Activated T-helper 1 cell treated with Interleukin-2 at 50 U/mL for 16 hours (primary cell): ENCODE results near the gene SPOCK1.

Source experiments
- DNase-seq: peaks from one replicate; pipeline ENCODE4 v3.0.0-alpha.2; 2020; ENCODE audit warnings: low read depth

SPOCK1 gene

GRCh38 chr5:137328991-137329390 is 170.1 kb downstream of the SPOCK1 start:
- DNase-seq: no peak

- DNase-seq: no peak
These were observed 170.7 kb downstream of the SPOCK1 start for GRCh38 chr5:137328463-137328862.

GRCh38 chr5:137325721-137326120 is 173.4 kb downstream of the SPOCK1 start:
- DNase-seq: no peak

DNA sequence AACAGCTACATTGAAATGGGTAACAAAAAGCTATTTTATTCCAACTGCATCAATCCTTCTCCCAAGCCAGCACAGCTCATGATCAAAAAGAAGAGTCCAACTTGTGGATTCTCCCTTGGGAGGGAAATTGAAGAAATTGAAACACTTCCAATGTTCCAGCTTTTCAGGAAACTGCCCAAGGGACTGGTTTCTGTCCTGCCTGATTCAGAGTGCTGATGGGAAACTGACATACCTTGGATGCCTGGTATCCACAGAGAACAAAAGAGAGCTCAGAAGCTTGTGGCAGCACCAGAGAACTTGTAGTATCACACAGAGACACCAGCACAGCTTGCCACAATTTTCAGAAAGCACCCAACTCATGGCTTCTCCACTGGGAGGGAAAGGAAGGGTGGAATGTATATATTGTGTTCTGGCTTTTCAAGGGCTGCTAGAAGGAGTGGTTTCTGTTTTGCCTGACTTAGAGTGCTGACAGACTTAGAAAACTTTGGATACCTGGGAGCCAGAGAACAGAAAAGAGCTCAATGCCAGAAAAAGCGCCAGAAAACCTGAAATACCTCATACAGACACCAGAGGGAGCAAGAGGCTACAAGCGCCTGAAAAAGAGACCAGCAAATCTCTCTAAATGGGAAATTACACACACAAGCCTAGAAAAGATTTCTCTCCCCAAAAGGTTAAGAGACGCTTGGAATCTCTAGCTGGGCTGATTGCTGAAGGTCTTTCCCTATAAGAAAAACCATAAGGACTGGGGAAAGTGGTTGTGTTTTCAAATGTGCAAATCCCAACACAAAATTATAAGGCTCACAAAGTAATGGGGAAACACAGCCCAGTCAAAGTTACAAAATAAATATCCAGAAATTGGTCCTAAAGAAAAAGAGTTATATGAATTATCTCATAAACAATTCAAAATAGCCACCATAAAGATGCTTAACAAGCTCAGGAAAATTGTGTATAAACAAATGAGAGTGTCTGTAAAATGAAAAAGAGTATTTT is 178.8 kb downstream of the SPOCK1 start:
- DNase-seq: no peak

- no peak for DNase-seq
These were observed 181.1 kb downstream of the SPOCK1 start for GRCh38 chr5:137318027-137318426.

DNA sequence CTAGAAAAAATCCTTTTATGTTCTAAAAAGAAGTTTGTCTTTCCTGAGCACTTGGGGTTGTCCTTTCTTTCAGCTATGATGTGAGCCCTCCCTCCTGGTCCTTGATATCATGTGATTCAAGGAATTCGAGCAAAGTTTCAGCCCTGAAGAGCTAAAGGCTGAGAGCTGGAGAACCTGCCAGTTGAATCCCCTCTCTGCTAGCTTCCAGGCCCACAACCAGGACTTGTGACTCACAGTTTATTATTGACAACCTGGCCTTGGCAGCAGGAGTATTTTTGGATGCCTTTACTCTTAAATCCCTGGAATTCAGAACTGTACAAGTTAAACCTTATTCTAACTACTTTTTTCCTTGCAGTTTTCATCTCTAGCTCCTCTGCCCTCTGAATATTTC is 182.8 kb downstream of the SPOCK1 start:
- DNase-seq: no peak

DNA sequence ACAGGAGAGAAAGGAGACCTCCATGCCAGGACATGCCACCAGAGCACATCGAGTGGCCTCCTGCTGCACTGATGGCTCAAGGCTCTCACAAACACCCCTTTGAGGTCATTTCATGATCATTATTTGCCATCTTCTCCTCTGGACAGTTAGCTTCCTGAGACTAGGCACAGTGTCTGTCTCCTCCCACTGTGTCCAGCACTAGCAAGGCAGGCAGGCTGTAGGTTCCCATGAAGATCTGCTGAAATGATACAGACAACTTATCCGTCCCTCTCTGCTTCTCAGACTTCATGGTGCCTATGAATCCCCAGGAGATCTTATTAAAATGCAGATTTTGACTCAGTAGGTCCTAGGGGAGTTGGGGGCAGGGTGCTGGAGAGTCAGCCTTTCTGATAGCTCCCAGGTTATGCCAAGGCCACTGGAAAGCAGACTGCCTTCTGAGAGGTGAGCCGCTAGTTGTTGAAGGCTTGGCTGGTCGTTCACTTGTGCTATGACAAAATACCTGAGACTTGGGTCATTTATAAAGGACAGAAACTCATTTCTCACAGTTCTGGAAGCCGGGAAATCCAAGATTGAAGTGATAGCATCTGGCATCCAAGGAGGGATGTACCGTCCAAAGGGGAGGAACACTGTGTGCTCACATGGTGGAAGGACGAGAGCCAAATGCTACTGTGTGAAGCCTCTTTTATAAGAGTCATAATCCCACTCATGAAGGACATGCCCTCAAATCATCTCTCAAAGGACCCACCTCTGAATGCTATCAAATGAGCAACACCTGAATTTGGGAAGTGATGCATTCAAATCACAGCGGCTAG is 183.4 kb downstream of the SPOCK1 start:
- DNase-seq: no peak

- DNase-seq: no peak
These were observed 184.0 kb downstream of the SPOCK1 start for GRCh38 chr5:137315109-137315508.

- no peak for DNase-seq
These were observed 185.5 kb downstream of the SPOCK1 start for GRCh38 chr5:137313526-137314175.

- no peak for DNase-seq
These were observed 187.1 kb downstream of the SPOCK1 start for GRCh38 chr5:137312011-137312410.

- DNase-seq: no peak
These were observed 188.9 kb downstream of the SPOCK1 start for GRCh38 chr5:137310051-137310730.

DNA sequence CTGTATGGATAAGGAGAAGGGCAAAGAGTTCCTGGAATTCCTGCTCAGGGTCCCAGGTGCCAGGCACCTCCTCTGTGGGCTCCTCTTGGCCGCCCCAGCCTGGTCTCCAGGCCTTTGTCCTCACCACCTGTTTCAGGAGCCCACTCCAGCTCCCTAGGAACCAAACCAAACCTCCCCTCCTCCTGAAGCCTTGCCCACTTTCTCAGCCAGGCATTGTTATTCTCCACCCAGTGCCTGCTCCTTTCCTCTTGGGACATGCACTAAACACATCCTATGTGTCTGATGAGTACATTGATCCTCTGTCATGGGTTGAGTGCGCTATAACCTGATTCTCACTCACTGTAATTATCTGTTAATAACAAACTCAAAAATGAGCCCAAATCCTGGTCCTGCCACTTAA is 189.8 kb downstream of the SPOCK1 start:
- no peak for DNase-seq

DNA sequence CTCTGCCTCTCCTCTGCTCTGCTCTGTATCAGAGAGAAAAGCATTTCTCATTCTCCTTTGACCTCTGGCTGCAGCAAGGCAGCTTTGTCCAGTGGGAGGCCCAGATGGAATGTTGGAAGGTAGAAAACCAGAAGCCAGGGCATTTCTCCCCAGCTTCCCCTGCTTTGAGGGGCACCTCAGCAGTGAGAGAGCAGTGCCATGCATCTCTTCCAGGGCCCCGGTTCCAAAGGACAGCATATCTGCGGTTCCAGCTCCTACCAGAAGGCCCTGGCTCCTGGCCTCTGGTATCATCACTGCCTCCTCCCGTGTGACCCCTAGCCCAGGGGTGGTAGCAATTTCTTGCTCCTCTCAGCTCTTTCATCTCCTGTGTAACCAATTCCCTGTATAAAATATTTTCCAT is 190.8 kb downstream of the SPOCK1 start:
- DNase-seq: no peak

DNA sequence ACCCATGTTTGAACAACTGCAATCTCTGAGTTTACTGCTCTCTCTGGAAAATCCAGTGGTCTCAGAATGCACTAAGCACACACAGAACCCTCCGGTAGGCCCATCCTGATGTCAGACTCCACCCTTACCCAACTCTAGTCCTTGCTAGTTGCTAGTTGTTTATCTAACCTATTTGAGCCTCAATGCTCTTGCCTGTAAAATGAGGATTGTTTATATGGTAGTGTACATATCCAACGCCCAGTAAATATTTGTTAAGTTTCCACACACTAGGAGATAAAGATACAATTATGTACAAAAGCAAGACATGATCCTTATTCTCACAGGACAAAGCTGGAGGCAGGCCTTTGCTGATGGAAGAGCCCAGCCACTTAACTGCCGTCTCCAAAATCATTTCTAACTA is 192.2 kb downstream of the SPOCK1 start:
- DNase-seq: no peak

DNA sequence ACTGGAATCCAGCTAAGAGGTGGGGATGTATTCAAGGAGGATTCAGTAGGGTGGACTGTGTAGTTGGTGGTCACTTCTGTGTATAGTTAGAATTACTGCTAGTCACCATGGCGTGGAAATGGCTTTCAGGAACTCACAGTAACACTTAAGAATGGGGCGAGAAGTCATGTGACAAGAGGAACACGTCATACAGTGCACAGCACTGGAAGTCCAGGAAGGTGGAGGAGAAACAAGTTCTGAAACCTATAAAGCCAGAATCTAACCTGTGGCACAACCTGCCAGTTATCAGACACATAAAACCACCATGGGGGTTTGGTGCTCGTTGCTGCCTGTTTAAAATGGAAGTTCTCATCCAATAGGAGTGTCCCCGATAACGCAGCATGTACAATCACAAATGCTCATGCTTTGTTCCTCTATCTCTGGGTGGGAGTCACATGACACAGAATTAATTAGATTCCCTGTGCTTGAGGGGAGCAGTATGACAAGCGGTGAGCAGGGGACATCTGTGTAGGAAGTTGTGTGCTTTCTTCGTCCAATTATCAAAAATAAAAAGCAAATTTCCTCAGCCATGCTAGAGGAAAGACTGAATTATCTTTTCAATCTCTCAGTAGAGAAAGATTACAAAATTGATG is 193.0 kb downstream of the SPOCK1 start:
- no peak for DNase-seq

- no peak for DNase-seq
These were observed 194.8 kb downstream of the SPOCK1 start for GRCh38 chr5:137304226-137304874.

DNA sequence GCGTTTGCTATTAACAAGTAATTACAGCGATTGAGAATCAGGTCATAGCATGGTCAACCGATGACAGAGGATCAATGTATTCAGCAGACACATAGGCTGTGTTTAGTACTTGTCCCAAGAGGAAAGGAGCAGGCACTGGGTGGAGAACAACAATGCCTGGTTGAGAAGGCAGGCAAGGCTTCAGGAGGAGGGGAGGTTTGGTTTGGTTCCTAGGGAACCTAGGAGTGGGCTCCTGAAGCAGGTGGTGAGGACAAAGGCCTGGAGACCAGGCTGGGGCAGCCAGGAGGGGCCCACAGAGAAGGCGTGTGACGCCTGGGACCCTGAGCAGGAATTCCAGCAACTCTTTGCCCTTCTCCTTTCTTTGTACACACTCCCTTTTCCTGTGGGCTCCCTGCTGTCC is 195.6 kb downstream of the SPOCK1 start:
- no peak for DNase-seq

GRCh38 chr5:137300411-137301240 is 198.5 kb downstream of the SPOCK1 start:
- no peak for DNase-seq

- DNase-seq: no peak
These were observed 202.8 kb downstream of the SPOCK1 start for GRCh38 chr5:137296213-137296781.

GRCh38 chr5:137294604-137295003 is 204.5 kb downstream of the SPOCK1 start:
- DNase-seq: no peak
